ENCODE measurements around the gene DSCAM. TPM values are rescaled to one million over a fixed set of nuclear protein-coding genes. Genes with fewer than 3 reads are reported as not detected.

DSCAM gene
- total RNA-seq, 1 experiment from 2014 or later, result not detected

- TF ChIP-seq REST (IDR thresholded peaks at IDR 0.05; ENCODE audit: low read depth) (no peak), SP1 (IDR thresholded peaks at IDR 0.05; ENCODE audit: low read depth) (no peak), POLR2A (IDR thresholded peaks at IDR 0.05; ENCODE audit: borderline replicate concordance, extremely low read depth, insufficient read depth, insufficient read length) (no peak), ELF1 (IDR thresholded peaks at IDR 0.05; ENCODE audit: borderline replicate concordance, low read depth) (no peak), FOSL1 (IDR thresholded peaks at IDR 0.05; ENCODE audit: low read depth) (no peak), RAD21 (IDR thresholded peaks at IDR 0.05; ENCODE audit: low read depth) (no peak)
These were observed 667.8 kb downstream of the DSCAM start (continued) for GRCh38 chr21:40179166-40179565.

- no peak for ATAC-seq
- no peak overlapping the region for H3K27ac ChIP-seq (ENCODE audit: low read depth, low read length)
- no TSS peak for BruUV-seq (replicated peaks)
- H3K9me2 ChIP-seq (ENCODE audit: insufficient read depth), result no peaks in the 10 kb centered on the region
- H3K79me2 ChIP-seq (ENCODE audit: insufficient read depth, low read length), result no peaks in the 10 kb centered on the region
- no peak for DNase-seq (ENCODE audit: low read depth, low spot score)
- H3K4me2 ChIP-seq (ENCODE audit: low read length), result no peak overlapping the region
- intact Hi-C loops (cut with micrococcal nuclease), result no loop called here
- H2AFZ ChIP-seq (ENCODE audit: low read depth, low read length, poor library complexity, severe bottlenecking), result no peak overlapping the region
- no peaks in the 10 kb centered on the region for H3K4me1 ChIP-seq (ENCODE audit: control insufficient read depth in 1 of 2, insufficient read depth in 2 of 2, low read length in 2 of 2)
- no peak overlapping the region for H3K9ac ChIP-seq (ENCODE audit: low read length)
- no peak for TF ChIP-seq REST (IDR thresholded peaks at IDR 0.05; ENCODE audit: low read depth)
- no peak for TF ChIP-seq CBX3 (IDR thresholded peaks at IDR 0.05; ENCODE audit: low read depth)
- no peaks in the 10 kb centered on the region for H3K27me3 ChIP-seq (ENCODE audit: insufficient read depth, low read length)
- POLR2A ChIA-PET, result no interaction called here
- CTCF ChIA-PET, result no interaction called here
- H3K4me3 ChIP-seq (replicated peaks in 1 of 2; ENCODE audit: low read depth in 1 of 2, low read length in 2 of 2), result no peak overlapping the region
- H4K20me1 ChIP-seq (ENCODE audit: insufficient read depth), result no peaks in the 10 kb centered on the region
- RAD21 ChIA-PET (ENCODE audit: low non-redundant PET in 1 of 2, low total read pairs in 2 of 2, uncharacterized antibody in 2 of 2, unreplicated experiment in 2 of 2), result no interaction called here
- H3K36me3 ChIP-seq (ENCODE audit: control insufficient read depth in 1 of 2, insufficient read depth in 2 of 2, low read length in 2 of 2), result no peaks in the 10 kb centered on the region
- peaks cover 27 to 53% of the 10 kb centered on the region in 2 experiments; a peak in 2 of 4 replicates for H3K9me3 ChIP-seq (ENCODE audit: control insufficient read depth in 1 of 2, insufficient read depth in 1 of 2, low read depth in 1 of 2, low read length in 2 of 2)
These were observed 668.2 kb downstream of the DSCAM start for GRCh38 chr21:40178726-40179125.

Measured in HCT116 (cell line).